ENCODE data around the gene CHAC1.

DNA sequence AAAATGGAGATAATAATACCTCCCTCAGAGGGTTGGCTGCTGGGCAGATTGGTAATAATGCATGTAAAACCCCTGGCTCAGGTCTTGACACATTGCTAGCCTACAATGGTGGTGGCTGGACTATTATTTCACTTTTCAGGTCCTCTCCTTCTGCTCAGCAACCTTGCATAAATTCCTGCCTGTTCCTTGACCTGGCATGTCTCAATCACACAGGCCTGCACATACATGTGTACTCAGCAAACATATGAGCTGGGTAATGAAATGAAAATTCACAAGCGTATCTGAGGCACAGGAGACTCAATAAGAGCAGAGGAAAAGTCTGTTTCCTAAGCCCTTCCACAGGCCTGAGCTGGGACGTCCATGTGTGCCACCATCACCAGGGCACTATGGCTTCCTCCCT, 41.6 kb upstream of the CHAC1 start:
- no peak for TF ChIP-seq CTCF (IDR thresholded peaks at IDR 0.05)
- no peak for TF ChIP-seq POLR2AphosphoS5 (IDR thresholded peaks at IDR 0.05; ENCODE audit: insufficient read depth in 1 of 2, low read depth in 1 of 2)
- no peak for TF ChIP-seq POLR2A (IDR thresholded peaks at IDR 0.05)
